HEK293 (cell line): ENCODE results near the gene LTO1.

ENCODE experiments used
- BCL11B ChIP-seq: fragments of 450-650 bp; formaldehyde crosslinking; IDR thresholded peaks from 2 replicates; pipeline ENCODE4 v1.5.1; 2016; ENCODE audit warnings: low read depth, missing biosample characterization, missing genetic modification characterization
- REST ChIP-seq: fragments of 450-650 bp; formaldehyde crosslinking; IDR thresholded peaks from 2 replicates; pipeline ENCODE4 v1.5.1; 2016; ENCODE audit warnings: missing biosample characterization, missing genetic modification characterization
- SP2 ChIP-seq: fragments of 450-650 bp; formaldehyde crosslinking; IDR thresholded peaks from 2 replicates; pipeline ENCODE4 v1.5.1; 2016; ENCODE audit warnings: missing biosample characterization, missing genetic modification characterization
- YY1 ChIP-seq: fragments of 450-650 bp; formaldehyde crosslinking; IDR thresholded peaks from 2 replicates; pipeline ENCODE4 v1.5.1; 2018; ENCODE audit warnings: missing biosample characterization, missing genetic modification characterization
- YY2 ChIP-seq: fragments of 450-650 bp; formaldehyde crosslinking; IDR thresholded peaks from 2 replicates; pipeline ENCODE4 v1.5.1; 2016; ENCODE audit warnings: missing biosample characterization, missing genetic modification characterization
- ZBTB26 ChIP-seq: fragments of 450-650 bp; formaldehyde crosslinking; optimal IDR thresholded peaks from 2 replicates; pipeline ENCODE3; 2016; ENCODE audit warnings: missing biosample characterization, mild to moderate bottlenecking, missing genetic modification characterization
- ZEB2 ChIP-seq: fragments of 450-650 bp; formaldehyde crosslinking; IDR thresholded peaks from 2 replicates; pipeline ENCODE4 v1.5.1; 2016; ENCODE audit warnings: missing biosample characterization, missing genetic modification characterization
- ZNF10 ChIP-seq: fragments of 450-650 bp; formaldehyde crosslinking; IDR thresholded peaks from 2 replicates; pipeline ENCODE4 v1.5.1; 2017; ENCODE audit warnings: missing biosample characterization, missing genetic modification characterization
- ZNF138 ChIP-seq: fragments of 450-650 bp; formaldehyde crosslinking; IDR thresholded peaks from 2 replicates; pipeline ENCODE4 v1.5.1; 2016; ENCODE audit warnings: missing biosample characterization, missing genetic modification characterization, borderline replicate concordance
- ZNF362 ChIP-seq: fragments of 450-650 bp; formaldehyde crosslinking; IDR thresholded peaks from 2 replicates; pipeline ENCODE4 v1.5.1; 2016; ENCODE audit warnings: missing biosample characterization, missing genetic modification characterization
- TF ChIP-seq, protein P1 (sequence below): fragments of 450-650 bp; formaldehyde crosslinking; IDR thresholded peaks from 2 replicates; pipeline ENCODE4 v1.5.1; 2016; ENCODE audit warnings: missing biosample characterization, missing genetic modification characterization
- TF ChIP-seq, protein P2 (sequence below): fragments of 450-650 bp; formaldehyde crosslinking; IDR thresholded peaks from 2 replicates; pipeline ENCODE4 v1.5.1; 2016; ENCODE audit warnings: missing biosample characterization, missing genetic modification characterization

- no peak for TF ChIP-seq ZNF138 (tag by site-specific recombination)
- TF ChIP-seq REST (tag by site-specific recombination) = no peak
- TF ChIP-seq, protein P1, sequence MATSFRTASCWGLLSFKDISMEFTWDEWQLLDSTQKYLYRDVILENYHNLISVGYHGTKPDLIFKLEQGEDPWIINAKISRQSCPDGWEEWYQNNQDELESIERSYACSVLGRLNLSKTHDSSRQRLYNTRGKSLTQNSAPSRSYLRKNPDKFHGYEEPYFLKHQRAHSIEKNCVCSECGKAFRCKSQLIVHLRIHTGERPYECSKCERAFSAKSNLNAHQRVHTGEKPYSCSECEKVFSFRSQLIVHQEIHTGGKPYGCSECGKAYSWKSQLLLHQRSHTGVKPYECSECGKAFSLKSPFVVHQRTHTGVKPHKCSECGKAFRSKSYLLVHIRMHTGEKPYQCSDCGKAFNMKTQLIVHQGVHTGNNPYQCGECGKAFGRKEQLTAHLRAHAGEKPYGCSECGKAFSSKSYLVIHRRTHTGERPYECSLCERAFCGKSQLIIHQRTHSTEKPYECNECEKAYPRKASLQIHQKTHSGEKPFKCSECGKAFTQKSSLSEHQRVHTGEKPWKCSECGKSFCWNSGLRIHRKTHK (tag by site-specific recombination) = no peak
- TF ChIP-seq ZEB2 (tag by site-specific recombination) = no peak
- TF ChIP-seq, protein P2, sequence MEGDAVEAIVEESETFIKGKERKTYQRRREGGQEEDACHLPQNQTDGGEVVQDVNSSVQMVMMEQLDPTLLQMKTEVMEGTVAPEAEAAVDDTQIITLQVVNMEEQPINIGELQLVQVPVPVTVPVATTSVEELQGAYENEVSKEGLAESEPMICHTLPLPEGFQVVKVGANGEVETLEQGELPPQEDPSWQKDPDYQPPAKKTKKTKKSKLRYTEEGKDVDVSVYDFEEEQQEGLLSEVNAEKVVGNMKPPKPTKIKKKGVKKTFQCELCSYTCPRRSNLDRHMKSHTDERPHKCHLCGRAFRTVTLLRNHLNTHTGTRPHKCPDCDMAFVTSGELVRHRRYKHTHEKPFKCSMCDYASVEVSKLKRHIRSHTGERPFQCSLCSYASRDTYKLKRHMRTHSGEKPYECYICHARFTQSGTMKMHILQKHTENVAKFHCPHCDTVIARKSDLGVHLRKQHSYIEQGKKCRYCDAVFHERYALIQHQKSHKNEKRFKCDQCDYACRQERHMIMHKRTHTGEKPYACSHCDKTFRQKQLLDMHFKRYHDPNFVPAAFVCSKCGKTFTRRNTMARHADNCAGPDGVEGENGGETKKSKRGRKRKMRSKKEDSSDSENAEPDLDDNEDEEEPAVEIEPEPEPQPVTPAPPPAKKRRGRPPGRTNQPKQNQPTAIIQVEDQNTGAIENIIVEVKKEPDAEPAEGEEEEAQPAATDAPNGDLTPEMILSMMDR = no peak
- TF ChIP-seq YY1 (tag by site-specific recombination) = no peak
- TF ChIP-seq SP2 = no peak
- no peak for TF ChIP-seq ZNF362 (tag by site-specific recombination)
- no peak for TF ChIP-seq ZBTB26 (tag by site-specific recombination)
- no peak for TF ChIP-seq ZNF10 (tag by site-specific recombination)
- TF ChIP-seq BCL11B (tag by site-specific recombination) = no peak
- no peak for TF ChIP-seq YY2
These were observed 22.3 kb upstream of the LTO1 start for GRCh38 chr11:69697469-69697843.
